Stimulated activated CD4-positive, alpha-beta T cell treated with anti-CD3 and anti-CD28 coated beads, TNF-alpha, amount 100 ng/mL, for 24 hours (primary cell): ENCODE measurements around the gene ARPC5.

ENCODE experiments used
- DNase-seq, 3 experiments: peaks; one replicate each; pipeline ENCODE4 v3.0.0-alpha.2; 2020; ENCODE audit warnings: low read depth in 3 of 3

The ARPC5 gene

GRCh38 chr1:183586455-183586854 lies 49.1 kb downstream of the ARPC5 start:
- DNase-seq = no peak

GRCh38 chr1:183585038-183585437 lies 50.5 kb downstream of the ARPC5 start:
- no peak for DNase-seq

- DNase-seq = no peak
Observed at GRCh38 chr1:183584147-183584546, 51.4 kb downstream of the ARPC5 start.

- DNase-seq = no peak
Observed at GRCh38 chr1:183583466-183583865, 52.1 kb downstream of the ARPC5 start.

GRCh38 chr1:183582021-183582713 lies 53.4 kb downstream of the ARPC5 start:
- DNase-seq = no peak

GRCh38 chr1:183580281-183580682 lies 55.3 kb downstream of the ARPC5 start:
- no peak for DNase-seq

GRCh38 chr1:183578856-183579255 lies 56.7 kb downstream of the ARPC5 start:
- DNase-seq = no peak

GRCh38 chr1:183577897-183578465 lies 57.6 kb downstream of the ARPC5 start:
- no peak for DNase-seq

- DNase-seq = no peak
Observed at GRCh38 chr1:183576537-183576936, 59.0 kb downstream of the ARPC5 start.

- DNase-seq = no peak
Observed at GRCh38 chr1:183575606-183576005, 60.0 kb downstream of the ARPC5 start.

GRCh38 chr1:183572721-183573120 lies 62.9 kb downstream of the ARPC5 start:
- DNase-seq = no peak

- DNase-seq = no peak
Observed at GRCh38 chr1:183571678-183572268, 63.8 kb downstream of the ARPC5 start.
